CD14-positive monocyte (primary cell): ENCODE data around the gene TRPV3. TPM values are rescaled to one million over a fixed set of nuclear protein-coding genes. Genes with fewer than 3 reads are reported as not detected.

Experiments used
- DNase-seq, 3 donors: peaks; one replicate each; pipeline ENCODE4 v3.0.0-alpha.2; 2011 to 2022
- H2AFZ ChIP-seq: 2 replicates; pipeline ENCODE4 v1.6.0; 2012; ENCODE audit warnings: mild to moderate bottlenecking, low read depth, low read length, inconsistent platforms; ENCODE audit not compliant: insufficient read depth, poor library complexity, severe bottlenecking
- H3K27ac ChIP-seq, 2 donors: 1 replicate in 1 of 2; 2 replicates in 1 of 2; pipeline ENCODE4 v1.5.1; 2012 to 2013; ENCODE audit warnings: low read length in 2 of 2, control low read depth in 1 of 2, inconsistent platforms in 1 of 2, low read depth in 1 of 2, mild to moderate bottlenecking in 1 of 2
- H3K27me3 ChIP-seq, 2 donors: one replicate each; pipeline versions ENCODE4 v1.6.0 to v1.6.1; 2011 to 2013; ENCODE audit warnings: low read length in 2 of 2; ENCODE audit not compliant: control insufficient read depth in 2 of 2, insufficient read depth in 2 of 2
- H3K36me3 ChIP-seq, 2 donors: replicated peaks in 1 of 2; 1 replicate in 1 of 2; 2 replicates in 1 of 2; pipeline versions ENCODE4 v1.5.1 to v1.6.1; 2012 to 2013; ENCODE audit warnings: low read length in 2 of 2, control low read depth in 1 of 2, inconsistent platforms in 1 of 2, mild to moderate bottlenecking in 1 of 2; ENCODE audit not compliant: insufficient read depth in 2 of 2, control insufficient read depth in 1 of 2
- H3K4me1 ChIP-seq, 2 donors: 1 replicate in 1 of 2; 2 replicates in 1 of 2; pipeline versions ENCODE4 v1.5.1 to v1.6.1; 2012 to 2013; ENCODE audit warnings: low read length in 2 of 2, control low read depth in 1 of 2, inconsistent platforms in 1 of 2, mild to moderate bottlenecking in 1 of 2, moderate library complexity in 1 of 2; ENCODE audit not compliant: insufficient read depth in 2 of 2, control insufficient read depth in 1 of 2
- H3K4me2 ChIP-seq: replicated peaks from 2 replicates; pipeline ENCODE3; 2012; ENCODE audit warnings: low read length, moderate library complexity, mild to moderate bottlenecking; ENCODE audit not compliant: poor library complexity, severe bottlenecking; ENCODE audit errors: extremely low read depth
- H3K4me3 ChIP-seq, 3 experiments: fragments of 200-600 bp in 1 of 3; sonication (generic) in 1 of 3; replicated peaks in 1 of 3; 1 replicate in 2 of 3; 2 replicates in 1 of 3; pipeline ENCODE4 v1.5.1; 2011 to 2013; ENCODE audit warnings: low read length in 3 of 3, mild to moderate bottlenecking in 3 of 3, control low read depth in 2 of 3, low read depth in 2 of 3, inconsistent platforms in 1 of 3, moderate library complexity in 1 of 3
- H3K79me2 ChIP-seq: 2 replicates; pipeline ENCODE4 v1.6.0; 2012; ENCODE audit warnings: mild to moderate bottlenecking, control low read depth, inconsistent platforms, low read length, moderate library complexity; ENCODE audit not compliant: insufficient read depth
- H3K9ac ChIP-seq: 2 replicates; pipeline ENCODE4 v1.6.0; 2017; ENCODE audit warnings: low read length, mild to moderate bottlenecking; ENCODE audit not compliant: insufficient read depth, poor library complexity, severe bottlenecking
- H3K9me3 ChIP-seq, 2 donors: replicated peaks in 1 of 2; 1 replicate in 1 of 2; 2 replicates in 1 of 2; pipeline versions ENCODE4 v1.5.1 to v1.6.1; 2012 to 2013; ENCODE audit warnings: low read length in 2 of 2, control low read depth in 1 of 2; ENCODE audit not compliant: control insufficient read depth in 1 of 2, insufficient read depth in 1 of 2
- H4K20me1 ChIP-seq: 2 replicates; pipeline ENCODE4 v1.6.0; 2012; ENCODE audit warnings: mild to moderate bottlenecking, low read length, control low read depth, moderate library complexity; ENCODE audit not compliant: insufficient read depth
- H3K27ac Mint-ChIP-seq, 7 donors: one replicate each; pipeline ENCODE4 v1.8.0; 2020; ENCODE audit warnings: mild to moderate bottlenecking in 7 of 7, mixed read lengths in 7 of 7, moderate library complexity in 6 of 7, inconsistent platforms in 2 of 7
- H3K27me3 Mint-ChIP-seq, 3 donors: one replicate each; pipeline ENCODE4 v1.8.0; 2021 to 2022; ENCODE audit warnings: low read depth in 3 of 3, mild to moderate bottlenecking in 3 of 3, mixed read lengths in 3 of 3, moderate library complexity in 3 of 3, inconsistent platforms in 1 of 3
- H3K36me3 Mint-ChIP-seq, 2 donors: one replicate each; pipeline ENCODE4 v1.8.0; 2020; ENCODE audit warnings: mixed read lengths in 2 of 2, inconsistent platforms in 1 of 2, mild to moderate bottlenecking in 1 of 2
- H3K4me1 Mint-ChIP-seq: one replicate; pipeline ENCODE4 v1.8.0; 2020; ENCODE audit warnings: mild to moderate bottlenecking, mixed read lengths
- H3K4me3 Mint-ChIP-seq, 2 donors: one replicate each; pipeline ENCODE4 v1.8.0; 2020; ENCODE audit warnings: mild to moderate bottlenecking in 2 of 2, mixed read lengths in 2 of 2, moderate library complexity in 1 of 2
- H3K9me3 Mint-ChIP-seq, 7 donors: one replicate each; pipeline ENCODE4 v1.8.0; 2020 to 2022; ENCODE audit warnings: mixed read lengths in 7 of 7, mild to moderate bottlenecking in 6 of 7, moderate library complexity in 6 of 7, inconsistent platforms in 2 of 7
- WGBS: methylation state at CpG from one replicate; pipeline ENCODE4 v1.1.5; 2013; ENCODE audit warnings: missing lambda C conversion rate; ENCODE audit not compliant: insufficient coverage; 5-methylcytosine and 5-hydroxymethylcytosine counted together
- intact Hi-C, 2 donors: fragments of 100-400 bp; cut with micrococcal nuclease; formaldehyde crosslinking; loops; one replicate each; pipeline versions ENCODE4 v1.15.0 to v1.15.1; 2023
- polyA plus RNA-seq, 3 donors: library from polyadenylated mRNA; depleted of rRNA in 1 of 3; unstranded in 2 of 3; stranded (reverse) in 1 of 3; fragments of 300-500 nt in 2 of 3; fragments of >200 nt in 1 of 3; fragmentation: Illumina TruSeq in 2 of 3; gene quantifications; 1 replicate in 2 of 3; 2 replicates in 1 of 3; pipeline ENCODE4 v1.2.3, GENCODE V29; 2012 to 2021
- TF ChIP-seq, protein P1 (sequence below): fragments of 200-600 bp; IDR thresholded peaks from one replicate; pipeline ENCODE4 v1.8.0; 2022; ENCODE audit warnings: antibody characterized with exemption, mild to moderate bottlenecking

The TRPV3 gene
- polyA plus RNA-seq, 3 donors = 0.01 TPM; not detected in 2

DNA sequence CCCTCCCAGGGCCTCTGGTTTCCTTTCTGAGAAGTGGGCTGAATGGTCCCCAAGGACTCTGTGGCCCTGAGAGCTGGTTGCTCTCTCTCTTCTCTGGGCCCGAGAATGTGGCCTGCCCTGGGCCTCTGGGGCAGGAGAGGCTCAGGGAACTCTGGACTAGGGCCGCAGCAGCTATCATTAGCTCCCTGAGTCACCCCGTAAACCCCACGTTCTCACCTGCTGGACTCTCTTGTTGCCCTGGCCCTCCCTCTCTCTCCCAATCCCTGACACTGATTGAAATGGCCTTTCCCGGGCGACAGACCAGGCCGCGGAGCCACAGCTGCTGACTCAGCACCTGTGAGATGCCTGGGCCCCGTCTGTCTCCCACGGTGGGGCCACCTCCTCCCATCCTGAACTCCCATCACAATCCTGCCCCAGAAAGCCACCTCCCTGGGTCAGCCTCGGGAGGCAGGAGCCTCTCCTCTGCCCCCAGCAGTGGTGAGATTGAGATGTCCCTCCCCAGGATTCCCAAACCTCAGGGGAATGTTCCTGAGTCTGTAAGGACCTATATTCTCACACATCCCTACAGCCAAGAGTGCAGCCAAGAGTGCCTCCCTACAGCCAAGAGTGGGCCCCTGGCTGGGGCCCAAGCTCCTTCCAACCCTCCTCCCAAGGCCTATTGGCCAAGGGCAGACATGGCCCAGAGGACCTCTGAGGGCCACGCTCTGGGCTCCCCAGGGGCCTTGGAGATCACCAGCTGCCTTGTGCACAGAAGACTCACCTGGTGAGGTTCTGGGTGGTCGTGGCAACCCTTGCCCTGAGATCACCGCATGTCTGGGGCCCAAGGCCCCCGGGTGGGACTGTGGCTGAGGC is 470 bp downstream of the TRPV3 start:
- no peaks in the 10 kb centered on the region for H4K20me1 ChIP-seq
- intact Hi-C loops = no loop called here
- DNase-seq = no peak
- H3K79me2 ChIP-seq = no peaks in the 10 kb centered on the region
- no peak overlapping the region for H2AFZ ChIP-seq
- H3K9ac ChIP-seq = no peak overlapping the region
- Mint-ChIP-seq H3K27ac (peak overlapping the region in 1 of 7 donors; percentile 8), H3K36me3 (no peaks in the 10 kb centered on the region), H3K27me3 (peaks cover 0 to 6% (median 4%) of the 10 kb centered on the region in 3 donors), H3K4me3 (no peak overlapping the region), H3K9me3 (no peaks in the 10 kb centered on the region), H3K4me1 (no peaks in the 10 kb centered on the region)
- TF ChIP-seq, protein P1, sequence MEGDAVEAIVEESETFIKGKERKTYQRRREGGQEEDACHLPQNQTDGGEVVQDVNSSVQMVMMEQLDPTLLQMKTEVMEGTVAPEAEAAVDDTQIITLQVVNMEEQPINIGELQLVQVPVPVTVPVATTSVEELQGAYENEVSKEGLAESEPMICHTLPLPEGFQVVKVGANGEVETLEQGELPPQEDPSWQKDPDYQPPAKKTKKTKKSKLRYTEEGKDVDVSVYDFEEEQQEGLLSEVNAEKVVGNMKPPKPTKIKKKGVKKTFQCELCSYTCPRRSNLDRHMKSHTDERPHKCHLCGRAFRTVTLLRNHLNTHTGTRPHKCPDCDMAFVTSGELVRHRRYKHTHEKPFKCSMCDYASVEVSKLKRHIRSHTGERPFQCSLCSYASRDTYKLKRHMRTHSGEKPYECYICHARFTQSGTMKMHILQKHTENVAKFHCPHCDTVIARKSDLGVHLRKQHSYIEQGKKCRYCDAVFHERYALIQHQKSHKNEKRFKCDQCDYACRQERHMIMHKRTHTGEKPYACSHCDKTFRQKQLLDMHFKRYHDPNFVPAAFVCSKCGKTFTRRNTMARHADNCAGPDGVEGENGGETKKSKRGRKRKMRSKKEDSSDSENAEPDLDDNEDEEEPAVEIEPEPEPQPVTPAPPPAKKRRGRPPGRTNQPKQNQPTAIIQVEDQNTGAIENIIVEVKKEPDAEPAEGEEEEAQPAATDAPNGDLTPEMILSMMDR = no peak
- H3K36me3 ChIP-seq = no peaks in the 10 kb centered on the region
- no peaks in the 10 kb centered on the region for H3K4me1 ChIP-seq
- no peaks in the 10 kb centered on the region for H3K9me3 ChIP-seq
- 88% methylated on average over 13 of the region's 15 CpGs for WGBS
- no peak overlapping the region for H3K4me2 ChIP-seq
- no peaks in the 10 kb centered on the region for H3K27me3 ChIP-seq
- no peak overlapping the region for H3K4me3 ChIP-seq
- H3K27ac ChIP-seq = no peak overlapping the region

DNA sequence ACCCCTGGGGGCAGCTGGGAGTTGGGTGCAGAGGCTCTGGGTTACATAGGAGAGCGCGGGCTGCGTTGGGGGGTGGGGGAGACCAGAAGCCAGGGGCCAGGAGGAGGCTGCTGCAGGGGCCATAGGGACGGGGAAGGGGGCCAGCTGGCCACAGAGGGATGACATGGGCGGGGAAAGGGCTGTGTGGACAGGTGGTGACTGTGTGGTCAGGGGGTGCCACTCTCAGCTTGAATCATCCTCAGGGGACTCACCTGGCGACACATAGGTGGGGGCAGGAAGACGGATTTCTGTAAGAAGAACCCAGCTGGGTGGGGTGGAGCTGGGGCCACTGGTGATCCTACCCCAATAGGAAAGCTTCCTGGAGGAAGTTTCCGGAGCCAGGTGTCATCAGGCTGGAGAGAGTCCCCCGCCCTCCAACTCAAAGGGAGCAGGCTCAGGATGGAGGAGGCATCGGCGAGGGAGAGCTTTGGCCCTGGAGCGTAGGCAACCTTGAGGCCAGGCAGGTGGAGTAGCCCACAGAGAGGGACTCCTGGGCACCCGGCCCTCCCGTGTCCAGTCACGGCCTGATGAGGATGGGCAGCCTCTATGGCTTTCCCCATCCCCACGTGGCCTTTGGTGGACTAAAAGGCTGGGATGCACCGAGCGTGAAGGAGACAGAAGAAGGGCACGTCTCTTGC is 1.2 kb downstream of the TRPV3 start:
- H3K27ac ChIP-seq = no peak overlapping the region
- 98% methylated on average over 14 of the region's 19 CpGs for WGBS
- no peak overlapping the region for H3K4me2 ChIP-seq
- H3K9ac ChIP-seq = no peak overlapping the region
- no peaks in the 10 kb centered on the region for H3K79me2 ChIP-seq
- no peaks in the 10 kb centered on the region for H4K20me1 ChIP-seq
- TF ChIP-seq, protein P1 = no peak
- H3K9me3 Mint-ChIP-seq = no peaks in the 10 kb centered on the region
- H3K36me3 ChIP-seq = no peaks in the 10 kb centered on the region
- no peak overlapping the region for H3K4me3 Mint-ChIP-seq
- H3K4me1 Mint-ChIP-seq = no peaks in the 10 kb centered on the region
- no peak overlapping the region for H2AFZ ChIP-seq
- DNase-seq = no peak
- no peak overlapping the region for H3K4me3 ChIP-seq
- H3K36me3 Mint-ChIP-seq = no peaks in the 10 kb centered on the region
- no peaks in the 10 kb centered on the region for H3K27me3 ChIP-seq
- H3K4me1 ChIP-seq = no peaks in the 10 kb centered on the region
- intact Hi-C loops = no loop called here
- no peak overlapping the region for H3K27ac Mint-ChIP-seq
- H3K9me3 ChIP-seq = no peaks in the 10 kb centered on the region
- H3K27me3 Mint-ChIP-seq = peaks cover 0 to 6% (median 5%) of the 10 kb centered on the region in 3 donors
